A673 (cell line): ENCODE measurements around the gene SAMHD1. TPM values are rescaled to one million over a fixed set of nuclear protein-coding genes. Genes with fewer than 3 reads are reported as not detected.
A peak's percentile ranks its signal among the peaks of the same experiment; 100 is the strongest.

Source experiments
- BruUV-seq: library from RNA; stranded (reverse); fragments of 400-500 nt; replicated peaks from 2 replicates; lab custom pipeline; 2021; lab: Mats Ljungman, UMichigan
- CTCF ChIA-PET: fragments of 300-600 bp; sonication (Branson Sonifier 250); formaldehyde crosslinking; loops from one replicate; lab custom pipeline; 2022; ENCODE audit warnings: antibody characterized with exemption; lab: Charles Lee
- POLR2A ChIA-PET: fragments of 300-600 bp; sonication (Branson Sonifier 250); formaldehyde crosslinking; loops from one replicate; lab custom pipeline; 2022; ENCODE audit warnings: antibody characterized with exemption; ENCODE audit not compliant: low non-redundant PET; lab: Charles Lee
- DNase-seq: peaks from one replicate; pipeline ENCODE4 v3.0.0-alpha.2; 2015; ENCODE audit warnings: low spot score
- H3K27ac ChIP-seq: fragments of 200-600 bp; sonication (generic); 2 replicates; pipeline ENCODE4 v1.5.1; 2016; ENCODE audit warnings: mixed run types, low read depth, mild to moderate bottlenecking, mixed read lengths, antibody characterized with exemption, low read length; ENCODE audit not compliant: poor library complexity, severe bottlenecking
- H3K27me3 ChIP-seq: fragments of 200-600 bp; sonication (generic); replicated peaks from 2 replicates; pipeline ENCODE4 v1.6.1; 2017; ENCODE audit warnings: mixed run types, low read depth, mild to moderate bottlenecking, mixed read lengths, antibody characterized with exemption, low read length; ENCODE audit not compliant: insufficient read depth, poor library complexity
- H3K36me3 ChIP-seq: fragments of 200-600 bp; sonication (generic); 2 replicates; pipeline ENCODE4 v1.6.1; 2016; ENCODE audit warnings: mixed run types, mild to moderate bottlenecking, mixed read lengths, antibody characterized with exemption, low read length; ENCODE audit not compliant: insufficient read depth, poor library complexity, severe bottlenecking
- H3K4me1 ChIP-seq: fragments of 200-600 bp; sonication (generic); 2 replicates; pipeline ENCODE4 v1.6.1; 2017; ENCODE audit warnings: mixed run types, mild to moderate bottlenecking, mixed read lengths, antibody characterized with exemption, low read length; ENCODE audit not compliant: insufficient read depth, poor library complexity, severe bottlenecking
- H3K4me3 ChIP-seq: fragments of 200-600 bp; sonication (generic); 2 replicates; pipeline ENCODE4 v1.5.1; 2016; ENCODE audit warnings: low read depth, mixed run types, mild to moderate bottlenecking, mixed read lengths, low read length; ENCODE audit not compliant: poor library complexity, severe bottlenecking
- H3K9me3 ChIP-seq: fragments of 200-600 bp; sonication (generic); 2 replicates; pipeline ENCODE4 v1.6.1; 2016; ENCODE audit warnings: mixed run types, low read depth, mild to moderate bottlenecking, mixed read lengths, antibody characterized with exemption, low read length; ENCODE audit not compliant: poor library complexity, severe bottlenecking
- CTCF ChIP-seq: fragments of 300-800, 200-600 bp; sonication (generic); conservative IDR thresholded peaks from 2 replicates; pipeline ENCODE4 v1.5.1; 2017; ENCODE audit warnings: low read depth, mild to moderate bottlenecking, antibody characterized with exemption, low read length, moderate library complexity, mixed read lengths
- EZH2 ChIP-seq: fragments of 200-600 bp; sonication (generic); IDR thresholded peaks from 2 replicates; pipeline ENCODE4 v1.6.1; 2017; ENCODE audit warnings: borderline replicate concordance, low read depth, mild to moderate bottlenecking, mixed read lengths, antibody characterized with exemption, low read length; ENCODE audit not compliant: poor library complexity, severe bottlenecking
- intact Hi-C: fragments of 100-400 bp; cut with micrococcal nuclease; formaldehyde crosslinking; loops from one replicate; pipeline ENCODE4 v1.10.0; 2022; ENCODE audit not compliant: unreplicated experiment
- total RNA-seq: library from RNA; stranded (reverse); gene quantifications from 2 replicates; pipeline ENCODE4 v1.2.3, GENCODE V29; 2021

Gene SAMHD1
- total RNA-seq, 1 experiment from 2014 or later, result 10.9 TPM

GRCh38 chr20:36924167-36925045 is 27.1 kb downstream of the SAMHD1 start:
- BruUV-seq, result no TSS peak
- CTCF ChIA-PET, result no interaction called here
- intact Hi-C loops, result no loop called here

GRCh38 chr20:36920334-36920730 is 31.2 kb downstream of the SAMHD1 start:
- no peaks in the 10 kb centered on the region for H3K4me1 ChIP-seq
- TF ChIP-seq EZH2 (no peak), CTCF (no peak)
- no TSS peak for BruUV-seq
- intact Hi-C loops, result no loop called here
- ChIA-PET POLR2A (no interaction called here), CTCF (interaction anchor here (1.4 kb wide), 1 partner anchor 308 kb away, joined by 4 read pairs; no protein-coding TSS in a partner anchor)
- H3K4me3 ChIP-seq, result no peak overlapping the region
- H3K27me3 ChIP-seq, result no peaks in the 10 kb centered on the region
- H3K9me3 ChIP-seq, result no peaks in the 10 kb centered on the region
- DNase-seq, result no peak
- H3K36me3 ChIP-seq, result no peaks in the 10 kb centered on the region
- no peak overlapping the region for H3K27ac ChIP-seq

More at GRCh38 chr20:36924167-36925045, 27.1 kb downstream of the SAMHD1 start:
- Histone ChIP-seq H3K4me1 (no peaks in the 10 kb centered on the region), H3K36me3 (no peaks in the 10 kb centered on the region), H3K27me3 (no peaks in the 10 kb centered on the region), H3K27ac (no peak overlapping the region), H3K4me3 (no peak overlapping the region), H3K9me3 (no peaks in the 10 kb centered on the region)
- TF ChIP-seq EZH2, result no peak
- TF ChIP-seq CTCF, result no peak
- POLR2A ChIA-PET, result no interaction called here
- DNase-seq, result no peak

GRCh38 chr20:36919715-36920333 is 31.7 kb downstream of the SAMHD1 start:
- no TSS peak for BruUV-seq
- ChIA-PET POLR2A (no interaction called here), CTCF (interaction anchor here (0.6 to 1.4 kb wide), 2 partner anchors 47 to 307 kb away, joined by 4 read pairs; no protein-coding TSS in a partner anchor)
- DNase-seq, result peak; percentile 65
- intact Hi-C loops, result no loop called here
- TF ChIP-seq CTCF, result peak; percentile 86
- TF ChIP-seq EZH2, result no peak
- no peak overlapping the region for H3K27ac ChIP-seq
- no peaks in the 10 kb centered on the region for H3K36me3 ChIP-seq
- H3K27me3 ChIP-seq, result no peaks in the 10 kb centered on the region
- no peaks in the 10 kb centered on the region for H3K4me1 ChIP-seq
- no peak overlapping the region for H3K4me3 ChIP-seq
- no peaks in the 10 kb centered on the region for H3K9me3 ChIP-seq
